HepG2 (cell line): ENCODE results near the gene ASAP2. TPM values are rescaled to one million over a fixed set of nuclear protein-coding genes. Genes with fewer than 3 reads are reported as not detected.
A peak's percentile ranks its signal among the peaks of the same experiment; 100 is the strongest.

Experiments
- ASH2L ChIP-seq: fragments of 300-600, 200-600 bp; sonication (generic); IDR thresholded peaks from 2 replicates; pipeline ENCODE4 v1.7.0; 2017; ENCODE audit warnings: low read depth, mild to moderate bottlenecking, moderate library complexity, mixed read lengths, low read length; ENCODE audit not compliant: insufficient read length
- ELF1 ChIP-seq: sonication (generic); formaldehyde crosslinking; IDR thresholded peaks from 2 replicates; pipeline ENCODE4 v1.4.0; 2020; ENCODE audit warnings: missing genetic modification reagents
- GPN1 ChIP-seq: sonication (generic); formaldehyde crosslinking; IDR thresholded peaks from 2 replicates; pipeline ENCODE4 v1.5.1; 2020; ENCODE audit warnings: missing genetic modification reagents, borderline replicate concordance
- NKX3-1 ChIP-seq: sonication (generic); formaldehyde crosslinking; IDR thresholded peaks from 2 replicates; pipeline ENCODE4 v1.5.0; 2020; ENCODE audit warnings: missing genetic modification reagents
- PHF8 ChIP-seq: sonication (generic); formaldehyde crosslinking; IDR thresholded peaks from 2 replicates; pipeline ENCODE4 v1.5.0; 2020; ENCODE audit warnings: missing genetic modification reagents
- POGZ ChIP-seq: sonication (generic); formaldehyde crosslinking; IDR thresholded peaks from 2 replicates; pipeline ENCODE4 v1.4.0; 2020; ENCODE audit warnings: mild to moderate bottlenecking, missing genetic modification reagents
- RARG ChIP-seq: sonication (generic); formaldehyde crosslinking; IDR thresholded peaks from 2 replicates; pipeline ENCODE4 v1.4.0; 2020; ENCODE audit warnings: low read depth, mild to moderate bottlenecking, missing genetic modification reagents
- RFXAP ChIP-seq: sonication (generic); formaldehyde crosslinking; IDR thresholded peaks from 2 replicates; pipeline ENCODE4 v1.4.0; 2020; ENCODE audit warnings: missing genetic modification reagents, borderline replicate concordance
- ZBTB38 ChIP-seq: sonication (generic); formaldehyde crosslinking; IDR thresholded peaks from 2 replicates; pipeline ENCODE4 v1.5.1; 2020; ENCODE audit warnings: mild to moderate bottlenecking, missing genetic modification reagents
- ZBTB7A ChIP-seq: sonication (generic); formaldehyde crosslinking; IDR thresholded peaks from 2 replicates; pipeline ENCODE4 v1.8.0; 2022; ENCODE audit warnings: mild to moderate bottlenecking, missing genetic modification reagents
- ZKSCAN1 ChIP-seq: fragments of 150-350 bp; IDR thresholded peaks from 2 replicates; pipeline ENCODE4 v1.6.1; 2014; ENCODE audit warnings: low read length
- ZNF367 ChIP-seq: sonication (generic); formaldehyde crosslinking; IDR thresholded peaks from 2 replicates; pipeline ENCODE4 v1.4.0; 2020; ENCODE audit warnings: missing genetic modification reagents, borderline replicate concordance
- ZNF569 ChIP-seq: sonication (generic); formaldehyde crosslinking; IDR thresholded peaks from 2 replicates; pipeline ENCODE4 v1.5.0; 2020; ENCODE audit warnings: mild to moderate bottlenecking, missing genetic modification reagents, moderate library complexity, borderline replicate concordance
- ZNF572 ChIP-seq: sonication (generic); formaldehyde crosslinking; IDR thresholded peaks from 2 replicates; pipeline ENCODE4 v1.5.1; 2020; ENCODE audit warnings: mild to moderate bottlenecking, missing genetic modification reagents
- ZNF737 ChIP-seq: sonication (generic); formaldehyde crosslinking; IDR thresholded peaks from 2 replicates; pipeline ENCODE4 v1.5.0; 2020; ENCODE audit warnings: missing genetic modification reagents, mild to moderate bottlenecking, borderline replicate concordance
- ZNF747 ChIP-seq: sonication (generic); formaldehyde crosslinking; IDR thresholded peaks from 2 replicates; pipeline ENCODE4 v1.8.1; 2023; ENCODE audit warnings: missing genetic modification reagents, mild to moderate bottlenecking, borderline replicate concordance
- ZNF780A ChIP-seq: sonication (generic); formaldehyde crosslinking; IDR thresholded peaks from 2 replicates; pipeline ENCODE4 v1.8.0; 2022; ENCODE audit warnings: mild to moderate bottlenecking, missing genetic modification reagents, moderate library complexity
- ZNF850 ChIP-seq: sonication (generic); formaldehyde crosslinking; conservative IDR thresholded peaks from 2 replicates; pipeline ENCODE4 v1.9.0; 2021; ENCODE audit warnings: mild to moderate bottlenecking, missing genetic modification reagents
- ZNF879 ChIP-seq: sonication (generic); formaldehyde crosslinking; IDR thresholded peaks from 2 replicates; pipeline ENCODE4 v1.8.1; 2023; ENCODE audit warnings: missing genetic modification reagents
- ZNF891 ChIP-seq: sonication (generic); formaldehyde crosslinking; IDR thresholded peaks from 2 replicates; pipeline ENCODE4 v1.5.0; 2020; ENCODE audit warnings: mild to moderate bottlenecking, missing genetic modification reagents
- ZSCAN12 ChIP-seq: sonication (generic); formaldehyde crosslinking; IDR thresholded peaks from 2 replicates; pipeline ENCODE4 v1.9.0; 2021; ENCODE audit warnings: mild to moderate bottlenecking, missing genetic modification reagents
- polyA plus RNA-seq, 8 experiments: library from polyadenylated mRNA; depleted of rRNA in 3 of 8; stranded (reverse) in 7 of 8; unstranded in 1 of 8; fragments of >200 nt; fragmentation: Illumina TruSeq in 4 of 8; extraction: Trizol in 4 of 8; gene quantifications; 2 replicates each; pipeline versions ENCODE4 v1.2.1 to v1.2.3, GENCODE V29; 2011 to 2016; ENCODE audit warnings: low read depth in 4 of 8, missing spikeins in 1 of 8, mixed read lengths in 1 of 8; ENCODE audit not compliant: insufficient read depth in 1 of 8
- total RNA-seq, 5 experiments: library from RNA; depleted of rRNA; stranded (reverse); fragments of >200 nt; fragmentation: Illumina TruSeq; extraction: Trizol; gene quantifications; 2 replicates each; pipeline ENCODE4 v1.2.3, GENCODE V29; 2016; ENCODE audit warnings: low read depth in 1 of 5
- TF ChIP-seq, protein P1 (sequence below): sonication (generic); formaldehyde crosslinking; IDR thresholded peaks from 2 replicates; pipeline ENCODE4 v1.4.0; 2020; ENCODE audit warnings: missing genetic modification reagents, borderline replicate concordance
- TF ChIP-seq, protein P2 (sequence below): sonication (generic); formaldehyde crosslinking; IDR thresholded peaks from 2 replicates; pipeline ENCODE4 v1.4.0; 2020; ENCODE audit warnings: mild to moderate bottlenecking, missing genetic modification reagents
- TF ChIP-seq, protein P3 (sequence below): conservative IDR thresholded peaks from 2 replicates; pipeline ENCODE4 v1.6.1; 2018; ENCODE audit warnings: missing genetic modification reagents
- TF ChIP-seq, protein P4 (sequence below): sonication (generic); formaldehyde crosslinking; IDR thresholded peaks from 2 replicates; pipeline ENCODE4 v1.5.1; 2020; ENCODE audit warnings: missing genetic modification reagents, mild to moderate bottlenecking, borderline replicate concordance

Gene ASAP2
- total and polyA plus RNA-seq, 2 of the 13 experiments (the other 11 are each of a cell fraction or from before 2014, with no cell fraction given), result 7.3 to 22.3 TPM

DNA sequence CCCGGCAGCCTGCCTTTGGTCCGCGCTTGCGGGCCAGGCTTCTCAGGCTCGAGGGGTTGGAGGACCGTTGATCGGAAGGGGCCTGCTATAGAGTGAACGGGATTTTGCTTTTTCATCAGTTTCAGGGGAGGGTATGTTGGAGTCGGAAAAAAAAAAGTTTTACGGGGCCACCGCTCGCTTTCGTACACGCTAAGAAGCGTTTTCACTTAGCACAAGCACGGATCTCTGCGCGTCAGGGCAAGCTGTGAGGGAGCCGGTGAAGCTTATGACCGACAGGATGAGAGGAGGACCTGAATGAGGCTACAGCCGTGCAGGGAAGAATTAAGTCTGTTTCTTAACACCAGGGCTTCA, 217.3 kb downstream of the ASAP2 start (continued):
- TF ChIP-seq PHF8 (CRISPR knock-in tag) (no peak), ZSCAN12 (CRISPR knock-in tag) (no peak; the same call in 1 of the 2 replicates), ZBTB7A (CRISPR knock-in tag) (no peak), ZKSCAN1 (no peak), ZNF572 (0 out of 2 replicates have a peak, but pooled peaks have one; percentile 51), ZNF747 (CRISPR knock-in tag) (no peak), ZBTB38 (CRISPR knock-in tag) (no peak), RFXAP (CRISPR knock-in tag) (no peak), POGZ (no peak), ELF1 (CRISPR knock-in tag) (no peak), ZNF737 (CRISPR knock-in tag) (no peak), ZNF850 (CRISPR knock-in tag) (no peak), ZNF891 (CRISPR knock-in tag) (no peak), ASH2L (peak; percentile 84), ZNF569 (CRISPR knock-in tag) (no peak), ZNF367 (no peak), GPN1 (CRISPR knock-in tag) (no peak), ZNF879 (CRISPR knock-in tag) (peak; percentile 17; the same call in 1 of the 2 replicates), ZNF780A (CRISPR knock-in tag) (no peak), NKX3-1 (0 out of 2 replicates have a peak, but pooled peaks have one; percentile 49), RARG (no peak)
- TF ChIP-seq, protein P1, sequence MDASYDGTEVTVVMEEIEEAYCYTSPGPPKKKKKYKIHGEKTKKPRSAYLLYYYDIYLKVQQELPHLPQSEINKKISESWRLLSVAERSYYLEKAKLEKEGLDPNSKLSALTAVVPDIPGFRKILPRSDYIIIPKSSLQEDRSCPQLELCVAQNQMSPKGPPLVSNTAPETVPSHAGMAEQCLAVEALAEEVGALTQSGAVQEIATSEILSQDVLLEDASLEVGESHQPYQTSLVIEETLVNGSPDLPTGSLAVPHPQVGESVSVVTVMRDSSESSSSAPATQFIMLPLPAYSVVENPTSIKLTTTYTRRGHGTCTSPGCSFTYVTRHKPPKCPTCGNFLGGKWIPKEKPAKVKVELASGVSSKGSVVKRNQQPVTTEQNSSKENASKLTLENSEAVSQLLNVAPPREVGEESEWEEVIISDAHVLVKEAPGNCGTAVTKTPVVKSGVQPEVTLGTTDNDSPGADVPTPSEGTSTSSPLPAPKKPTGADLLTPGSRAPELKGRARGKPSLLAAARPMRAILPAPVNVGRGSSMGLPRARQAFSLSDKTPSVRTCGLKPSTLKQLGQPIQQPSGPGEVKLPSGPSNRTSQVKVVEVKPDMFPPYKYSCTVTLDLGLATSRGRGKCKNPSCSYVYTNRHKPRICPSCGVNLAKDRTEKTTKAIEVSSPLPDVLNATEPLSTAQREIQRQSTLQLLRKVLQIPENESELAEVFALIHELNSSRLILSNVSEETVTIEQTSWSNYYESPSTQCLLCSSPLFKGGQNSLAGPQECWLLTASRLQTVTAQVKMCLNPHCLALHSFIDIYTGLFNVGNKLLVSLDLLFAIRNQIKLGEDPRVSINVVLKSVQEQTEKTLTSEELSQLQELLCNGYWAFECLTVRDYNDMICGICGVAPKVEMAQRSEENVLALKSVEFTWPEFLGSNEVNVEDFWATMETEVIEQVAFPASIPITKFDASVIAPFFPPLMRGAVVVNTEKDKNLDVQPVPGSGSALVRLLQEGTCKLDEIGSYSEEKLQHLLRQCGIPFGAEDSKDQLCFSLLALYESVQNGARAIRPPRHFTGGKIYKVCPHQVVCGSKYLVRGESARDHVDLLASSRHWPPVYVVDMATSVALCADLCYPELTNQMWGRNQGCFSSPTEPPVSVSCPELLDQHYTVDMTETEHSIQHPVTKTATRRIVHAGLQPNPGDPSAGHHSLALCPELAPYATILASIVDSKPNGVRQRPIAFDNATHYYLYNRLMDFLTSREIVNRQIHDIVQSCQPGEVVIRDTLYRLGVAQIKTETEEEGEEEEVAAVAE (CRISPR knock-in tag), result no peak
- TF ChIP-seq, protein P2, sequence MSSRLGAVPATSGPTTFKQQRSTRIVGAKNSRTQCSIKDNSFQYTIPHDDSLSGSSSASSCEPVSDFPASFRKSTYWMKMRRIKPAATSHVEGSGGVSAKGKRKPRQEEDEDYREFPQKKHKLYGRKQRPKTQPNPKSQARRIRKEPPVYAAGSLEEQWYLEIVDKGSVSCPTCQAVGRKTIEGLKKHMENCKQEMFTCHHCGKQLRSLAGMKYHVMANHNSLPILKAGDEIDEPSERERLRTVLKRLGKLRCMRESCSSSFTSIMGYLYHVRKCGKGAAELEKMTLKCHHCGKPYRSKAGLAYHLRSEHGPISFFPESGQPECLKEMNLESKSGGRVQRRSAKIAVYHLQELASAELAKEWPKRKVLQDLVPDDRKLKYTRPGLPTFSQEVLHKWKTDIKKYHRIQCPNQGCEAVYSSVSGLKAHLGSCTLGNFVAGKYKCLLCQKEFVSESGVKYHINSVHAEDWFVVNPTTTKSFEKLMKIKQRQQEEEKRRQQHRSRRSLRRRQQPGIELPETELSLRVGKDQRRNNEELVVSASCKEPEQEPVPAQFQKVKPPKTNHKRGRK, result no peak
- TF ChIP-seq, protein P3, sequence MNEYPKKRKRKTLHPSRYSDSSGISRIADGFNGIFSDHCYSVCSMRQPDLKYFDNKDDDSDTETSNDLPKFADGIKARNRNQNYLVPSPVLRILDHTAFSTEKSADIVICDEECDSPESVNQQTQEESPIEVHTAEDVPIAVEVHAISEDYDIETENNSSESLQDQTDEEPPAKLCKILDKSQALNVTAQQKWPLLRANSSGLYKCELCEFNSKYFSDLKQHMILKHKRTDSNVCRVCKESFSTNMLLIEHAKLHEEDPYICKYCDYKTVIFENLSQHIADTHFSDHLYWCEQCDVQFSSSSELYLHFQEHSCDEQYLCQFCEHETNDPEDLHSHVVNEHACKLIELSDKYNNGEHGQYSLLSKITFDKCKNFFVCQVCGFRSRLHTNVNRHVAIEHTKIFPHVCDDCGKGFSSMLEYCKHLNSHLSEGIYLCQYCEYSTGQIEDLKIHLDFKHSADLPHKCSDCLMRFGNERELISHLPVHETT, result no peak
- TF ChIP-seq, protein P4, sequence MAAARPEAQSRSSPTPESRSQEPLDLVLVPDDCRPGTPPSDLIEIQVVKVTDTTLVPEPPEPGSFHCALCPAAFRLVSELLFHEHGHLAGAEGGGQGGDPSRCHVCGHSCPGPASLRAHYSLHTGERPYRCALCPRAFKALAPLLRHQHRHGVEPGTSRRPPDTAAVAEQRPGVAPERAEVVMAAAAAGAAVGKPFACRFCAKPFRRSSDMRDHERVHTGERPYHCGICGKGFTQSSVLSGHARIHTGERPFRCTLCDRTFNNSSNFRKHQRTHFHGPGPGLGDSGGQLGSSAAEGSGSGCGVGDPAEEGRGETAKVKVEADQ, result no peak
